Activated CD4-positive, CD25-positive, alpha-beta regulatory T cell treated with anti-CD3 and anti-CD28 coated beads, Interleukin-2, amount 50 U/mL, for 24 hours (primary cell): ENCODE measurements around the gene STMN3.

Experiments used
- ATAC-seq, 2 donors: fragments of 150-1000 bp; cut with Tn5 transposase; one replicate each; pipeline ENCODE4 v1.10.0; 2021; ENCODE audit warnings: mild to moderate bottlenecking in 1 of 2, moderate library complexity in 1 of 2

STMN3 gene

GRCh38 chr20:63653041-63653973, at the start of gene STMN3:
TSS of gene STMN3 (minus strand) at chr20:63653424. CDS start at chr20:63653345, 79 bp downstream.
- peak; percentile 37 to 56 for ATAC-seq

GRCh38 chr20:63702036-63702665, 48.9 kb upstream of the STMN3 start:
- ATAC-seq, result no peak

- ATAC-seq, result no peak
Measured at GRCh38 chr20:63701329-63702035, 48.3 kb upstream of the STMN3 start.

GRCh38 chr20:63701051-63701328, 47.8 kb upstream of the STMN3 start:
- ATAC-seq, result no peak

- ATAC-seq, result no peak
Measured at GRCh38 chr20:63700199-63701050, 47.2 kb upstream of the STMN3 start.

GRCh38 chr20:63699466-63700198, 46.4 kb upstream of the STMN3 start:
- ATAC-seq, result no peak

- peak; percentile 62 to 68 for ATAC-seq
Measured at GRCh38 chr20:63698739-63699465, 45.7 kb upstream of the STMN3 start.

- ATAC-seq, result no peak
Measured at GRCh38 chr20:63697868-63698545, 44.8 kb upstream of the STMN3 start.

- no peak for ATAC-seq
Measured at GRCh38 chr20:63697357-63697867, 44.2 kb upstream of the STMN3 start.

GRCh38 chr20:63696628-63697356, 43.6 kb upstream of the STMN3 start, which contains the start of gene TNFRSF6B:
TSS of gene TNFRSF6B (plus strand) at chr20:63696652. CDS start at chr20:63696768, 116 bp downstream.
- peak; percentile 3 to 10 for ATAC-seq

- ATAC-seq, result peak; percentile 19 to 22
Measured at GRCh38 chr20:63696306-63696627, 43.0 kb upstream of the STMN3 start.

- no peak for ATAC-seq
Measured at GRCh38 chr20:63695424-63696305, 42.4 kb upstream of the STMN3 start.

GRCh38 chr20:63694584-63695423, 41.6 kb upstream of the STMN3 start:
- ATAC-seq, result no peak

GRCh38 chr20:63693733-63694583, 40.7 kb upstream of the STMN3 start:
- no peak for ATAC-seq

GRCh38 chr20:63693083-63693732, 40.0 kb upstream of the STMN3 start:
- ATAC-seq, result no peak
